ENCODE data around the gene MADD. TPM values are rescaled to one million over a fixed set of nuclear protein-coding genes. Genes with fewer than 3 reads are reported as not detected.
"Not testable (repeated sequence)": the region's sequence is repeated elsewhere in the genome, so short reads cannot be mapped to it uniquely, and the experiment has no call there.

Gene MADD
- polyA plus RNA-seq, 1 donor = 53.9 TPM

GRCh38 chr11:47274495-47275235, 4.7 kb downstream of the MADD start:
- no peak for DNase-seq

GRCh38 chr11:47276923-47277322, 7.0 kb downstream of the MADD start:
- DNase-seq = no peak

- no peak for DNase-seq
Measured at GRCh38 chr11:47278058-47278457, 8.1 kb downstream of the MADD start.

GRCh38 chr11:47278769-47279168, 8.8 kb downstream of the MADD start:
- DNase-seq = no peak

- DNase-seq = no peak
Measured at GRCh38 chr11:47280099-47280498, 10.2 kb downstream of the MADD start.

- no peak for DNase-seq
Measured at GRCh38 chr11:47280860-47281259, 10.9 kb downstream of the MADD start.

GRCh38 chr11:47282462-47282861, 12.5 kb downstream of the MADD start:
- DNase-seq = no peak

- no peak for DNase-seq
Measured at GRCh38 chr11:47284151-47284550, 14.2 kb downstream of the MADD start.

- DNase-seq = no peak
Measured at GRCh38 chr11:47285969-47286770, 16.2 kb downstream of the MADD start.

- no peak for DNase-seq
Measured at GRCh38 chr11:47288066-47288465, 18.1 kb downstream of the MADD start.

- DNase-seq = no peak
Measured at GRCh38 chr11:47289856-47290255, 19.9 kb downstream of the MADD start.

- no peak for DNase-seq
Measured at GRCh38 chr11:47295385-47295784, 25.5 kb downstream of the MADD start.

- DNase-seq = no peak
Measured at GRCh38 chr11:47296045-47296444, 26.1 kb downstream of the MADD start.

GRCh38 chr11:47299078-47299477, 29.1 kb downstream of the MADD start:
- DNase-seq = no peak

GRCh38 chr11:47302853-47303252, 32.9 kb downstream of the MADD start:
- no peak for DNase-seq

- DNase-seq = no peak
Measured at GRCh38 chr11:47305734-47306483, 36.0 kb downstream of the MADD start.

- no peak for DNase-seq
Measured at GRCh38 chr11:47306484-47306844, 36.5 kb downstream of the MADD start.

- DNase-seq = no peak
Measured at GRCh38 chr11:47308050-47308823, 38.3 kb downstream of the MADD start.

- no peak for DNase-seq
Measured at GRCh38 chr11:47314992-47315391, 45.1 kb downstream of the MADD start.

- DNase-seq = not testable (repeated sequence)
Measured at GRCh38 chr11:47316501-47316900, 46.6 kb downstream of the MADD start.

GRCh38 chr11:47317064-47317828, 47.3 kb downstream of the MADD start:
- no peak for DNase-seq
